ENCODE data around the gene NCEH1.
A peak's percentile ranks its signal among the peaks of the same experiment; 100 is the strongest.
"Not testable (repeated sequence)": the region's sequence is repeated elsewhere in the genome, so short reads cannot be mapped to it uniquely, and the experiment has no call there.

Gene NCEH1

DNA sequence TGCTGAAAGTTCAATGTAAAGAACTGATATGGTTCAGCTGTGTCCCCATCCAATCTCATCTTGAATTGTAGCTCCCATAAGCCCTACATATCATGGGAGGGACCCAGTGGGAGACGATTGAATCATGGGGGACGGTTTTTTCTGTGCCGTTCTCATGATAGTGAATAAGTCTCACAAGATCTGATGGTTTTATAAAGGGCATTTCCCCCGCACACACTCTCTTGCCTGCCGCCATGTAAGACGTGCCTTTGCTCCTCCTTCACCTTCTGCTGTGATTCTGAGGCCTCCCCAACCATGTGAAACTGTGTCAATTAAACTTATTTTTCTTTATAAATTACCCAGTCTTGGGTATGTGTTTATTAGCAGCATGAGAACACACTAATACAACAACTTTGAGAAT, 101.1 kb downstream of the NCEH1 start:
- DNase-seq (ENCODE audit: low read depth), result no peak

DNA sequence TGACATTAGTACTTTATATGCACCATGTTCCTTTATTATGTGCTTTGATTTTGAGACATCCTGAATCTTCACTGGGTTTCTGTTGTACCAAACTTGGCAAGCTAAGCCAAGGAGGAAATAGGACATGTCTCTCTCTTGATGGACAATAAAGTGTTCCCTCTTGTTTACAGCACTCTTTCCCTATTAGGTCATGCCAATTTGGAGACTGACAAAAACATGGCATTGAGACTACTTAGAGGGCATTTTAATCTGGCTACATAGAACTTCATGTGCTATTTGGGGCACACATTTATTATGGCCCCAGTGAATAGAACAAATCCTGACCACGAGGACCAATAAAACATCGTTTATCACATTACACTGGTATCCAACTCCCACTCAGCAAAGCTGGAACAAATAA, 102.3 kb downstream of the NCEH1 start:
- DNase-seq (ENCODE audit: low read depth), result no peak

DNA sequence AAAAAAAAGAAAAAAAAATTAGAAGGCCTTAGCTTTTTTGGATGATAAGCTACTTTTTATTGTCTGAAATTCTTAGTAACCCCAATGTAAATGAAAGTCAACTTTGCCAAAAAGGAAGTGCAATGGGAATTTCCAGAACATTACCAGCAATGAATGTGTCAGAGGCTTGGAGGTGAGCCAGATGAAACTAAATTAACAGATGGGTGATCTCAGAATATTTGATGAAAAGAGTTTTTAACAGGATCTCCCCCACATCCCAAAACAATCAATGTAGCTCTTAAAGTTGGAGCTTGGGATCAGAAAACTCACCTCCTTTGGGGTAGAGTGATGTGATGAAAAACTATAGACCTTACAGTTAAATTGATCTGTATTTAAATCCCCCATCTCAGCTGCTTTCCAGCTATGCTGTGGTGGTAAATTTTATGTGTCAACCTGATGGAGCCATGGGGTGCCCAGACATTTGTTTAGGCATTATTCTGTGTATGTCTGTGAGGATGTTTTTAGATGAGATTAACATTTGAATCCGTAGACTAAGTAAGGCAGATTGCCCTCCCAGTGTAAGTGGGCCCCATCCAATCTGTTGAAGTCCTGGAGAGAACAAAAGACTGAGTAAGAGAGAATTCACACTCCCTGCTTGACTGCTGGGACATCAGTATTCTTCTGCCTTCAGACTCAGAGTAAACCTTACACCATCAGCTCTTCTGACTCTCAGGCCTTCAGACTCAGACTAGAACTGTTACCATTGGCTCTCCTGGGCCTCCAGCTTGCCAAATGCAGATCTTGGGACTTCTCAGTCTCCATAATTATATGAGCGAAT, 103.4 kb downstream of the NCEH1 start:
- DNase-seq (ENCODE audit: low read depth), result peak; percentile 49

DNA sequence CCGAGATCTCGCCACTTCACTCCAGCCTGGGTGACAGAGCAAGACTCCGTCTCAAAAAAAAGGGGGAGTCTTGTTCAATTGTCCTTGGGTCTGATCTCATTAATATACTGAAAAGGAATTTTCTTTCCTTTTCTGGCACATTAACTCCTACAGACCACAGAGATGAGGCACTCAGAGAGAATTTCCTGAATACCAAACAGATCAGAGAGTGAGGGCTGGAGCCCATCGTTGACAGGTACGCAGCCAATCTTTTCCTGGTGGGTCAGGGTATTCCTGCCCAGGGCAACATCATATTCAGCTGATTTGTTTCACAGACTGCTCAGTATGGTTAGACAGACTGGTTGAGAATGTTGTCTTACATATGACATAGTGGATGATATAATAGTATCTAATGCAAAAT, 104.8 kb downstream of the NCEH1 start:
- no peak for DNase-seq (ENCODE audit: low read depth)

DNA sequence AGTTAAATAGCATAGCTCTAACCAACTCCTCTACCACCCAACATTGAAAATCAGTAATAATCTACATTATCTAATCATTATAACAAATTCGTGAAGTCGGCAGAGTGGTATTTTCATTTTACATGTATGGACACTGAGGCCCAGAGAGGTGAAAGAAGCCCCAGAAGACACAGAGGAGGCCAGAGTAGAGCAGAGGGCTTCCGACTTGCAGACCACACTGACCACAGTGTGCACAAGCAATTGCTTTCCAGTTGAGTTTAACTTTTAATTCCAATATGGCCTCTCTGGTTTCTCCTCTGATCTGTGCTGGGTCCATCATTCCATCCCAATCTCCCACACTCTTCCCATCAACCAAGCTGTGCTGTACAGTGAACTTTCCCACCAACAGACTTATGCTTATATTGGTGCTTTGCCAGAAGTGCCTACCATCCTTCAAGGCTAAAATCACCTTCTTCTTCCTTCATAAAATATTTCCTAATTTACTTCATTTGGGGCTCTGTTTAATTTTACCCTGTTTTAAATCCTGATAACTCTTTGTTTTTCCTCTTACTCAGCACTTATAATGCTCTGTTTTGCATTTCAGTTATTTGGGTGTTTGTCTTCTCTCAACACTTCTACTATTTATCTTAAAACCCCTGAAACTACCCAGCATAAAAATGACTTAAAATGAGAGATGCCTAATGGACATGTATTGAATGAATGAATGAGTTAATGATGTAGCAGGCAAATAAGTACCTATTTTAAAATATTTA, 105.8 kb downstream of the NCEH1 start:
- no peak for DNase-seq (ENCODE audit: low read depth)

DNA sequence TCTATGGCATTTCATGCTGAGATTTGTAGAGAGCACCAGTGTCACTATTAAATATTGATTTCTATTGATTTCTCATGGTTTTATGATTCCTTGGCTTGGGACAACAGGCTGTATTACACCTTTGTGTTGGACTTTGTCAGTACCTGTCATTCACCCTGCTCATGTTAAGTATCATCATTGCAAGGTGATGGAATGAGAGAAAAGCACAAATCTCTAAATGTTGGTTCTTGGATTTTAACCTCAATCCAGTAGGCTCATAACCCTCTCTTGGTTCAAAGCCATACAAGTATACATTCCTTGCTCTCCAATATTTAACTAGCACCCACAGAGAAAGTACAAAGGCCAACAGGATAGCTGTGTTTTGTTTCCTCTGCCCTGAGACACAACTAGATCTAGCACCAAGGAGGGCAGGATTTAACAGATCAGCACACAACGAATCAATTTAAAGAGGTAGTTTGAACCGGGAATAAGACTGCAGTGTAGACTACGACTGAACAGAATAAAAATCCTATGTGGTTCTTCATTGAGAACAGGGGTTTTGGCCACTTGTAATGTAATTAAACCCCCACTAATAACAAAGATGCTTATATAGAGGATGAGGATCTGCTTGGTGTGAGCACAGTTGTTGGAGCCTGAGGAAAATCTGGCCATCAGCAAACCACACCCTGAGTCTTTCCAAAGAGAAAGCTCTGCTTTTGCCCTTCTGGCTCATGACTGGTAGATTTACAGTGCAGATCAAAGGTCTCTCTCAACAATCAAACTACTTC, 109.6 kb downstream of the NCEH1 start:
- DNase-seq (ENCODE audit: low read depth), result no peak

DNA sequence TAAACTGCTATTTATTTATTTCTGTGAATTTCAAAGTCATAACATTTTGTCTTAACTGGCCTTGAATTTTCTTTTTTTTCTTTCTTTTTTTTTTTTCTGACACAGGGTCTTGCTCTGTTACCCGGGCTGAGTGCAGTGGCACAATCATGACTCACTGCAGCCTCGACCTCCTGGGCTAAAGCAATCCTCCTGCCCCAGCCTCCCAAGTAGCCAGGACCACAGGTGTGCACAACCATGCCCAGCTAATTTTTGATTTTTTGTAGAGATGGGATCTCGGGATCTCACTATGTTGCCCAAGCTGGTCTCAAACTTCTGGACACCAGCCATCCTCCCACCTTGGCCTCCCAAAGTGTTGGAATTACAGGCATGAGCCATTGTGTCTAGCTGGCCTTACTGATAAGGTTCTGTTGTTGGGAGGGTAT, 110.2 kb downstream of the NCEH1 start:
- no peak for DNase-seq (ENCODE audit: low read depth)

DNA sequence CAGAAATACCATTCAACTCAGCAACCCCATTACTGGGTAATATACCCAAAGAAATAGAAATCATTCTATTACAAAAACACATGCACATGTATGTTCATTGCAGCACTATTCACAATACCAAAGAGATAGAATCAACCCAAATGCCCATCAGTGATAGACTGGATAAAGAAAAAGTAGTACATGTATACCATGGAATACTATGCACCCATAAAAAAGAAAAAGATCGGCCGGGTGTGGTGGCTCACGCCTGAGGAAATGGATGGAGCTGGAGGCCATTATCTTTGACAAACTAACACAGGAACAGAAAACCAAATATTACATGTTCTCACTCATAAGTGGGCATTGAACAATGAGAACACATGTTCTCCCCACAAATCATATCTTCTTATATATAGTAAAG, 112.0 kb downstream of the NCEH1 start:
- DNase-seq (ENCODE audit: low read depth), result no peak

DNA sequence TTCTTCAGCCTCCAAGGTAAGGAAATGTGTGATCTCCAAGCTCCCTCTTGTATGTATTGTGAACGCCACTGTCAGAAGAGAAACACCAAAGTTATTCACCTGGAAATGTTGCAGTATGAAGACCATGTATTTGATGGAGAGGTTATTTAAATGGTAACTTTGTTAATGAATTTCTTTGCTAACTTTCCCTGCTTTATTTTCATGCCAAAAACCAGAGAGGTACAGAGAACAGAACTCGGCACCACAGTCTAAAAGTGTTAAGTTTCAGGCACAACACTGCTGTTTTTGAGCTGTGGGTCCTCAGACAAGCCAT, 114.5 kb downstream of the NCEH1 start:
- no peak for DNase-seq (ENCODE audit: low read depth)

DNA sequence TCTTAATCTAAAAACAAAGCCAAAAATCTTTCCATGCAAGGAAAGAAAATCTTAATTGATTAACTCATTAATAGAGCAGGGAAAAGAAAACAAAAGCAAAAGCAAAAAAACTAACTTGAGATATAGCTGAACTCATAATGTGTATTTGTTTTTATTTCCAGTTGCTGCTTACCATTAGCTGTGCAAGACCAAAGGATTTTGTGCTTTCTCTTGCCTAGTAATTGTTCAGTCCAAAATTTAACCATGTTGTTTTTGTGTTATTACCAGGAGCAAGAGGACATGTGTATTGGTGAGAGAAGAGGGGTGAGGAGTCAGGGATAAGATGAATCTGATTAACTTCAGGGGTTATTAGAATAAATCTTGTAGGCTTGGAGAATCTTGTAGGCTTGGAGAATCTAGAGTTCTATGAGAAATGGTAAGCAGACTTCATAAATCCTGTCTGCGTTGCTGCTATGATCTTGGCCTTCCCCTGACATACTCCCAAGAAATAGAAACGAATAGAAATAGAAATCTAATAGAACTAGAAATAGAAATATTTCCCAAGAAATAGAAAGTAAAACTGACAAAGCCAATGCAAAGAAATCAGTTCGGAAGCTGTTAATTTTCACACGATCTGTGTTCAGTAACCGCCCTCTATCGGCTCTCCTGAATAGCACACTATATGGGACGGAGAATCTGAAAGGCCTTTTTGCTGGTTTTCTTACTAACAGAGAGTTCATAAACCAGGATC, 115.0 kb downstream of the NCEH1 start:
- peak; percentile 51 for DNase-seq (ENCODE audit: low read depth)

DNA sequence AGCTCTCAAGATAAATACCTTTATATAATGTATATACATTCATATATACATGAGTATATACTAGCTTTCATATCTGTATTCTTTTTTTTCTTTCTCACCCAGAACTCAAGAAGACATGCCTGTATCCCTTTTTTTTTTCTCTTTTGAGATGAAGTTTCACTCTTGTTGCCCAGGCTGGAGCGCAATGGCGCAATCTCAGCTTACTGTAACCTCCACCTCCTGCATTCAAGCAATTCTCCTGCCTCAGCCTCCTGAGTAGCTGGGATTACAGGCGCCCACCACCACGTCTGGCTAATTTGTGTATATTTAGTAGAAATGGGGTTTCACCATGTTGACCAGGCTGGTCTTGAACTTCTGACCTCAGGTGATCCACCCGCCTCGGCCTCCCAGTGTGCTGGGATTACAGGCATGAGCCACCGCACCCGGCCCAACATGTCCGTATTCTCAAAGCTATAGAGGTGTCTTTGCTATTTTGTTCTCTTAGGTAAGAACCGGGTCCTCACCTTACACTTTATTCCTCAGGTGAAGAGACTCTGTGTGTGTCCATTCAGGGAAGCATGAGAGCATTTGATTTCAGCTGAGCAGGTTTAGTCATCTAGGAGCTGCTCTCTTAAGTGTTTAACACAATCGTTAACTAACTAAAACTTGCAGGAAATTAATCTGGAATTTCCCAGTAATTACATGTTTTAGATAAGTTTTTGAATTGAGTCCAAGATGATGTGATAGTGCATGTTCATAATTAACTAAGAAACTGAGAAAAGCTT, 115.8 kb downstream of the NCEH1 start:
- not testable (repeated sequence) for DNase-seq (ENCODE audit: low read depth)

DNA sequence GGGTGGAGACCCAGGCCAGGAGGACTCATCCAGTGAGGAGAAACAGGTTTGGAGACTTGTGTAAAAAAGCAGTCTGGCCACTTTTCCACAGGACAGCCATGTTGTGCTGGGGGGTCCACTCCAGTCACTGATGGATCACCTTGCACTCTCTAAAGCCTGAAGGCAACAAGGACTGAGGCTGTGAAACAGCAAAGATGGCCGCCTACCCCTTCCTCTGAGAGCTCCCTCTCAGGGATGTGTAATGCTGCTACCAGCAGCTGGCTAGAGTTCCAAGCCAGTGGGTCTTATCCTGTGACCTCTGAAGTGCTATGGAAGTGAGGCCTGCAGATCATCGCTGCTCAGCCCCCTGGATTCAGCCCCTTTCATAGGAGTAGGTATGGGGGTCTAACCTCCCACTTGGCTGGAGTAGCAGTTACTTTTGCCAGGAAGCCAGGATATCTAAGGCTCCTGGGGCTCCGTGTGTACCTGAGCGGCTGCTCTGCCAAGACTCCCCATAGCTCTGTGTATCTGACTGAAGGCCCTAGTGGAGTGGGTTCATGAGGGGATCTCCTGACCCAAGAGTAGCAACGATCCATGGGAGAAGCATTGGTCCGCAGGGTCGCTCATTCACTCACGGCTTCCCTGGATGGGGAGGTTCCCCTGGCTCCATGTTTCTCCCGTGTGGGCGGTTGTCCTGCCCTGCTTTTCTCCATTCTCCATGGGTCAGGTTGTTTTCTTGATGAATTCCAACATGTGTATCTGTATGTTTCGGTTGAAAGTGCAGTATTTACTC, 117.8 kb downstream of the NCEH1 start:
- no peak for DNase-seq (ENCODE audit: low read depth)

DNA sequence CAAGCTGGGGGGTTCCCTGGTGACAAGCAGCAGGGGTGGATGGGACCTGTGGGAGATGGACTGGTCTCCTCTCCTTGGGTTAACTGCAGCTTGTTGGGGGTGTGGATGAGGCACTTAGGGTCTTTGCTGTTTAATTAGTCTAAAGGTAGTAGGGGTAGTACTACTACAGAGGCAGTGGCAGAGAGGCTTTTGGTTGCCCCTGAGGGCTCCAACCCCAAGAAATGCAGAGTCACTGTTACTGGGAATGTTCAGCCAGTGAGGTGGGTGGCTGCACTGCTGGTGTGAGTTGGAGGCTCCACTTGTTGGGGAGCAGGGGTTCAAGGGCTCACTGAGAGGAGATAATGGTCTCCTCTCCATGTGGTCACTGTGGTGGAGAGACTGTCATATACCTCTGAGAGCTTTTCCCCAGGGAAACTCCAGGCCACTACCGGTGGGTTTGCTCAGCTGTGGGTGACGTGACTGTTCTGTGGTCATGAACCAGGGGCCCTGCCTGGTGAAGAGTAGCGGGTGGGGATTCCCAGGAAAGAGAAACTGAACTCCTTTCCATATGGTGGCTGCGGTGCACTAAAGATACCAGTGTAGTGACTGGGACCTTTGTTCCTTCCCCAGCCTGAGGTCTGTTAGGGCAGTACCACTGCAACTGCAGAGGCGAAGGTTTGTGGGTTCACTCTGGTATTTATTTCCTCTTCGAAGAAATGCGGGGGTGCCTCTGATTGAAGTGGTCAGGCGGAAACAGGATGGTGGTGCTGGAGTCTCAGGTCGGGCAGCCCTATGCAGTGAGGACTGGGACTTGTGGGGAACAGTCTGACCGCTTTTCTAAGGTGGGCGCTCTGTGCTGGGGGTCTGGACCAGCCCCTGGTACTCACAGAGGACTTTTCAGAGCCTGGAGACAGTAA, 118.7 kb downstream of the NCEH1 start:
- no peak for DNase-seq (ENCODE audit: low read depth)

DNA sequence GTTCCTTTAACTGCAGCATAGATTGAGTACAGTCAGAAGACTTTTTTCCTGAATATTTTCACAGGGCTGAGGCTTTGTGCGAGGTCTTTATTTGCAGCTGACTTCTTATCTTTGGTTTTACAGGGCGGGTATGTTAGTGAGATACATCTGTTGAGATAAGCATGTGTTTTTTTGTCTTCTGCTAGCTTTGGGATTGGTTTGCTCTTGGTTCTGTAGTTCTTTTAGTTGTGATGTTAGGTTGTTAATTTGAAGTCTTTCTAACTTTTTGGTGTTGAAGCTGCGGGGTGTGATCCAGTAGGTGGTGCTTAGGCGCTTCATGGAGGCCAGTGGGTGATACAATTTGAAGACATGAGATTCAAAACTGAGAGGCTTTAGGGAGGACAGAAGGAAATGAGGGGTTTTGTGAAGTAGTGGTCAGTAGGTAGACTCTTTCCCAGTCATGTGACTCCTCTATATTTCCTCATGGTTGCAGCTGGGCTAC, 119.7 kb downstream of the NCEH1 start:
- no peak for DNase-seq (ENCODE audit: low read depth)

DNA sequence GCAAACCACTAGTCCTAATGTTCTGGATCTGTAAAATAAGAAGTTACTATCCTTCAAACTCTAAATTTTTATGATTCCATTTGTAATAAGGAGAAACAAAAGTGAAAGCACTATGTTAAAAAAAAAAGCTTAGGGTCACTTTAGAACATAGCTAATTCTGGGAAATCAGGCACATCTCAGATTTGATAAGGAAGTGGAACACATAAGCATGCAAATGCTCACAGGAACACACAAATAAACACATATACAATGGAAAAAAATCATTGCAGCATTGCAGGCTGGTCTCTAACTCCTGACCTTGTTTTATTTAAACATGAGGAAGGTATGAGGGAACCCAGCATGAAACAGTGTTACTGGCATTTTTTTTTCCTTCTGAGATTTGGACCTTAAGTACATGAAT, 124.4 kb downstream of the NCEH1 start:
- no peak for DNase-seq (ENCODE audit: low read depth)

DNA sequence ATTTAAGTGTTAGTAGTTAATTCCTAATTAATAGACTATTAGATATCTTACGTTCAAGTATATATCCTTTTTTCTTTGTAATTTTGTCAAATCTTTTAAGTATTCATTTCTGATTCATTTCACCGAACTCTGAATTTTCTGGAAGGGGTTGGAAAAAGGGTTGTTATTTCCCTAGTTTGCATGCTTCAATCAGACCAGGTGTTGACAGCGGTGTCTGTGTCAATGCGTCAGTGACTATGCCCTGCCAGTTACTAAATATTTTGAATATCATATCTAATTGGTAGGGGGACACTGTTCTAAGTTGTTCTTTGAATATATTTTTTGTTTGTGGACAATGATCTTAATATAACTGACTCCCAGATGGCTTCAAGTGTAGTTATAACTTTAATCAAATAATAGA, 124.9 kb downstream of the NCEH1 start:
- DNase-seq (ENCODE audit: low read depth), result no peak

DNA sequence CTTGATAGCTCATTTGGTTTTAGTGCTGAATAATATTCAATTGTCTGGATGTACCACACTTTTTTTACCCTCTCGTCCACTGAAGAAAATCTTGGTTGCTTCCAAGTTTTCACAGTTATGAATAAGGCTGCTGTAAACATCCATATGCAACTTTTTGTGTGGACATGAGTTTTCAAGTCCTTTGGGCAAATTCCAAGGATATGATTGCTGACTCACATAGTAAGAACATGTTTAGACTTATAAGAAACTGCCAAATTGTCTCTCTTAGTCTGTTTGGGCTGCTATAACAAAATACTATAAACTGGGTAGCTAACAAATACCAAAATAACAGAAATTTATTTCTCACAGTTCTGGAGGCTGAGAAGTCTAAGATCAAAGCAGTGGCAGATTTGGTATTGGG, 128.2 kb downstream of the NCEH1 start:
- peak; percentile 33 for DNase-seq (ENCODE audit: low read depth)

DNA sequence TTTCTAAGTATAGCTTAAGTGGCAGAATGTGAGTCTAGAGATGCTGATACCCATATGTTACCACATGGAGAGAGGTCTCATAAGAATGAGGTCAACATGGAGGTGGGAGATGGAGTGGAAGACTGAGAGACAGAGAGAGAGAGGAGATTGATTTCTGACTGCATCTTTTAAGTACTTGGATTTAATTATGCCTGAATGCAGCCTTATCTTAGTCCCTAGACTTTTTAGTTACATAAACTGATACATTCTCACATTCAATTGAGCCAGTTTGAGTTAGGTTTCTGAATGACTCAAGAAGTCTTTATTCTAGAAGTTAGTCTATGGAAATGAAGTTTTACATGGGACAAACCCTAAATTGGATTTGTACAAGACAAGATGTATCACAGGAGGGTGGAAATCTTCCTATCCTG, 129.1 kb downstream of the NCEH1 start:
- no peak for DNase-seq (ENCODE audit: low read depth)

DNA sequence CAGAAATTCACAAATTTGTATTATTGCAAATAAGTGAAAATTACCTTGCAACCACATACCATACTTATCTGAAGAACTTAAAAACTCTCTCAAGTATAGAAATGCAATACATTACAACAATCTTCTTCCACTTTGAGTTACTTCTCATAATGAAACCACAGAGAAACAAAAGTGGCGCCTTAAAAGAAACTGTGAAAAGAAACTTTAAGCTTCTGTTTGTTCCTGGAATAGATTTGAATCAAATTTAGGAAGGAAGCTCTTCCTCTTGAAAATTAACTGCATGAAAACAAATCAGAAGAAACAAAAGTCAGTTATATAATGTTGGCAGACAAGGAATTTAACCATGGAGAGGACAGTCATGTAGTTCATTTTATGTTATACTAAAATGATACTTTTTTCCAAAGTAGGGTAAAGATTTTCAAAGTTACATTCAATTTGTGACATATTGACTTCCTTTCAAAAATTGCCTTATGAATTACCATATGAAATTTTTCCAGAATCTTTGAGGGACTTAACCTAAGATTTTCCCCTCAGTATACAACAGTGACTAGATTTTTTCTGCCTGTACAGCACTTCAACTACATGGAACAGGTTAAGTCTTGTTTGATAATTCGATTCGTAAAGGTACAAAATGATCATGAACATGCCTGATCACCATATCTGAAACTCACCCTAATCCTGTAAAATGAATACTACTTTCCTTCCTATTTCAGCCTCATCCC, 130.0 kb downstream of the NCEH1 start:
- no peak for DNase-seq (ENCODE audit: low read depth)
